ENCODE measurements around the gene PHAF1. TPM values are rescaled to one million over a fixed set of nuclear protein-coding genes. Genes with fewer than 3 reads are reported as not detected.

The PHAF1 gene
- total RNA-seq, 1 experiment from 2014 or later = 19.2 TPM

DNA sequence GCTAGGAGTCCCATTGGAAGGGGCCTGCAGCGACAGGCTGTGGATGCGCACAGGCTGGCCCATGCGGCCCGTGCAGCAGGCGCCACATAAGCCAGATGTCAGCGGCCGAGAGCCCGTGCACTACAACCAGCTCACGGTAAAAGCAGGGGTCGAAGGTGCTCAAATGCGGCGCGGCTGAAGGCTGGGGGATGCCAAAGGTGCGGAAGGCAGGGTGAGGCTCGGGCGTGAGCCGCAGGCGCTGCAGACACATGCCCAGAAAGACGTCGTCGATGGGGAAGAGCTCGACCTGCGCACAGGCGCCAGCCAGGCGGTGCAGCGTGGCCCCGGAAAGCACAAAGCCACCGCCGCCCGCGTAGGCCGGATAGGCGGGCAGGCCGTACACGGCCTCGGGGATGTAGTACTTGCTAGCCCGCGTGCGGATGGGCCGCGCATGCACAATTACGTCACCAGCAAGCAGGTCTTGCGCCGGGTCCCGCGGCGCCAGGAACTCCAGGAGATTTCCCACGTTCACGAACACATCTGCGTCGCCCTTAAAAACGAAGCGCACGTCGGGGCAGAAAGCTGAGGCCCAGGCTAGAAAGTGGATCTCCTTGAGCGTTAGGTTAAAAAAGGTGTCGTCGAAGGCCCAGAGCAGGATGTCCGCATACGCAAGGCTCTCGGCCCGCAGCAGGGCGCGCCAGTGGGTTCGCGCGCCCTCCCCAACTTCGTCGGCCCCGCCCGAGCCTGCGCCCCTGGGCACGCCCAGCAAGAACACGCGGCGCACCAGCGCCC is 39.7 kb downstream of the PHAF1 start (continued):
- TF ChIP-seq CTCF (IDR thresholded peaks at IDR 0.05 in 2 of 3, conservative IDR thresholded peaks at IDR 0.05 in 1 of 3; ENCODE audit: borderline replicate concordance in 1 of 3, insufficient read depth in 1 of 3, low read depth in 2 of 3, low read length in 2 of 3) (no peak), SP1 (IDR thresholded peaks at IDR 0.05; ENCODE audit: low read depth) (no peak), SIN3A (IDR thresholded peaks at IDR 0.05; ENCODE audit: low read depth) (no peak), ZNF274 (IDR thresholded peaks at IDR 0.05; ENCODE audit: low read depth, low read length) (no peak), CBX3 (IDR thresholded peaks at IDR 0.05; ENCODE audit: low read depth) (no peak), JUND (IDR thresholded peaks at IDR 0.05) (no peak), CEBPB (IDR thresholded peaks at IDR 0.05; ENCODE audit: low read depth) (no peak)

GRCh38 chr16:67150047-67150832 is 40.5 kb downstream of the PHAF1 start:
- H3K9me2 ChIP-seq (ENCODE audit: insufficient read depth) = no peaks in the 10 kb centered on the region
- H4K20me1 ChIP-seq (ENCODE audit: insufficient read depth) = no peaks in the 10 kb centered on the region
- intact Hi-C loops (cut with micrococcal nuclease) = no loop called here
- no TSS peak for BruUV-seq (replicated peaks)
- DNase-seq (ENCODE audit: low read depth, low spot score) = no peak
- H3K27me3 ChIP-seq (ENCODE audit: insufficient read depth, low read length) = no peaks in the 10 kb centered on the region
- TF ChIP-seq ZFX (IDR thresholded peaks at IDR 0.05) = peak; percentile 52; the same call in 1 of the 2 replicates
- no peak for TF ChIP-seq YY1 (IDR thresholded peaks at IDR 0.05; ENCODE audit: extremely low read depth, insufficient replicate concordance, low read depth, low read length)
- peak; percentile 6; the same call in 1 of the 2 replicates for TF ChIP-seq POLR2AphosphoS5 (IDR thresholded peaks at IDR 0.05; ENCODE audit: low read depth, low read length)
- no peak for TF ChIP-seq ZNF274 (IDR thresholded peaks at IDR 0.05; ENCODE audit: low read depth, low read length)
- peak; percentile 70 for TF ChIP-seq EGR1 (IDR thresholded peaks at IDR 0.05; ENCODE audit: low read depth)
- TF ChIP-seq, protein P1, sequence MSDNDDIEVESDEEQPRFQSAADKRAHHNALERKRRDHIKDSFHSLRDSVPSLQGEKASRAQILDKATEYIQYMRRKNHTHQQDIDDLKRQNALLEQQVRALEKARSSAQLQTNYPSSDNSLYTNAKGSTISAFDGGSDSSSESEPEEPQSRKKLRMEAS (IDR thresholded peaks at IDR 0.05) = no peak; the same call in 1 of the 2 replicates
- TF ChIP-seq FOSL1 (IDR thresholded peaks at IDR 0.05; ENCODE audit: low read depth) = no peak
- H3K9me3 ChIP-seq (ENCODE audit: control insufficient read depth in 1 of 2, insufficient read depth in 1 of 2, low read depth in 1 of 2, low read length in 2 of 2) = no peaks in the 10 kb centered on the region
- no peaks in the 10 kb centered on the region for H3K79me2 ChIP-seq (ENCODE audit: insufficient read depth, low read length)
- peaks cover 16 to 24% of the 10 kb centered on the region in 2 experiments; a peak in 3 of 4 replicates for H3K36me3 ChIP-seq (ENCODE audit: control insufficient read depth in 1 of 2, insufficient read depth in 2 of 2, low read length in 2 of 2)
- H3K9ac ChIP-seq (ENCODE audit: low read length) = peak overlapping the region; percentile 67
- POLR2A ChIA-PET = interaction anchor here (0.7 to 0.8 kb wide), 2 partner anchors 9 to 251 kb away, joined by 3 to 4 read pairs; no protein-coding TSS in a partner anchor
- H3K4me3 ChIP-seq (replicated peaks in 1 of 2; ENCODE audit: low read depth in 1 of 2, low read length in 2 of 2) = peak overlapping the region; percentile 39 to 61
- RAD21 ChIA-PET (ENCODE audit: low non-redundant PET in 1 of 2, low total read pairs in 2 of 2, uncharacterized antibody in 2 of 2, unreplicated experiment in 2 of 2) = interaction anchor here (0.6 to 1.1 kb wide), 3 partner anchors 21 to 132 kb away, joined by 3 to 4 read pairs (median 3); no protein-coding TSS in a partner anchor
- ATAC-seq = peak; percentile 63
- CTCF ChIA-PET = interaction anchor here (0.5 to 5.8 kb wide), 5 partner anchors 10 to 189 kb away, joined by 3 to 79 read pairs (median 3); partner anchors contain the start of genes CES3, FBXL8 and TRADD
- H3K27ac ChIP-seq (ENCODE audit: low read depth, low read length) = peak overlapping the region; percentile 66
- H2AFZ ChIP-seq (ENCODE audit: low read depth, low read length, poor library complexity, severe bottlenecking) = no peak overlapping the region
- H3K4me2 ChIP-seq (ENCODE audit: low read length) = peak overlapping the region; percentile 83
- H3K4me1 ChIP-seq (ENCODE audit: control insufficient read depth in 1 of 2, insufficient read depth in 2 of 2, low read length in 2 of 2) = peaks cover 3 to 21% of the 10 kb centered on the region in 2 experiments; a peak in 3 of 4 replicates
